Measurements from ENCODE around the gene ZNF740. TPM values are rescaled to one million over a fixed set of nuclear protein-coding genes. Genes with fewer than 3 reads are reported as not detected.

ZNF740 gene
- total RNA-seq, 1 experiment from 2014 or later = 49.7 TPM

DNA sequence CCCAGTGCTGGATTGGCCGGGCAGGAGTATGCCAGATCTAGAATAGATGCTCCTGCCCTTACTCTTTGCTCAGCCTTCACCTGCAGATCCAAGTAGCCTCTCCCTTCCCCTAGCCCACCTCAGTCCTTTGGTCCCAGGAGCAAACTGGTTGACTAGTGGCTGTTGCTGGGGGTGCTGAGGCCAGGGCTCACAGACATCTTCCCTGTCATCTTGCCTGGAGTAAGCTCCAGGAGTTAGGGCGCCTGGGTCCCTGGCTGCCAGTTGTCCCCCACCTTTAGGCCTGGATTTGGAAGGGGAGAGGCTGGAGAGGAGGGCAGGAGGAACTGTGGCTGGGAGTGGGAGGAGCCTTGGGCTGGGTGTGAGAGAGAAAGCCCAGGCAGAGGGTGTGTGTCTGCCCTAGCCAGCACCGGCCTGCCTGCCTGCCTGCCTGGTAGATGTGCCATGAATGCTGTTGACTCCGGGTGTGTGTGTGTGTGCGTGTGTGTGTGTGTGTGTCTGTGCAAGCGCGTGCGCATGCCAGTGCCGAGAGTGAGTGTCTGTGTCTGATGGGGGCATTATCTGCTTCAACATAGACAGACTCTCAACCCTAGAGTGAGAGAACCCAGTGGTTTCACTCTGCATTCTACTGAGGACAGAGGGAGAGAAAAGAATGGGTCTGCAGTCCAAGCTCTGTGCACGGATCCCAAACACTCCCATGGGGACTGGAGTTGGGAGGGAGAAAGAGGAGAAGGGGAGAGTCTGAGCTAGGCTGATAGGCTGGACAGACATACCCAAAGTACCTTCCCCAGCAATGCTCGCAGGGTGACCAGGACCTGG is 52.3 kb downstream of the ZNF740 start:
- H3K27me3 ChIP-seq (ENCODE audit: insufficient read depth, low read length) = no peaks in the 10 kb centered on the region
- BruUV-seq (replicated peaks) = TSS peak; percentile 43
- H4K20me1 ChIP-seq (ENCODE audit: insufficient read depth) = no peaks in the 10 kb centered on the region
- intact Hi-C loops (cut with micrococcal nuclease) = loop anchor here (2.0 kb wide), 1 partner anchor 20 kb away; a partner anchor contains a TSS
- H3K4me2 ChIP-seq (ENCODE audit: low read length) = peak overlapping the region; percentile 90
- TF ChIP-seq POLR2AphosphoS5 (IDR thresholded peaks at IDR 0.05; ENCODE audit: low read depth, low read length) = no peak; the same call in 1 of the 2 replicates
- no peak for TF ChIP-seq ZFX (IDR thresholded peaks at IDR 0.05)
- TF ChIP-seq, protein P1, sequence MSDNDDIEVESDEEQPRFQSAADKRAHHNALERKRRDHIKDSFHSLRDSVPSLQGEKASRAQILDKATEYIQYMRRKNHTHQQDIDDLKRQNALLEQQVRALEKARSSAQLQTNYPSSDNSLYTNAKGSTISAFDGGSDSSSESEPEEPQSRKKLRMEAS (IDR thresholded peaks at IDR 0.05) = no peak
- no peak for TF ChIP-seq SIN3A (IDR thresholded peaks at IDR 0.05; ENCODE audit: low read depth)
- no peak for TF ChIP-seq YY1 (IDR thresholded peaks at IDR 0.05; ENCODE audit: extremely low read depth, insufficient replicate concordance, low read depth, low read length)
- no peak for TF ChIP-seq RAD21 (IDR thresholded peaks at IDR 0.05; ENCODE audit: low read depth)
- H3K9ac ChIP-seq (ENCODE audit: low read length) = peak overlapping the region; percentile 55
- peak overlapping the region; percentile 57 to 58 for H3K4me3 ChIP-seq (replicated peaks in 1 of 2; ENCODE audit: low read depth in 1 of 2, low read length in 2 of 2)
- no peaks in the 10 kb centered on the region; the same call in 1 of the 2 replicates for H3K79me2 ChIP-seq (ENCODE audit: insufficient read depth, low read length)
- DNase-seq (ENCODE audit: low read depth, low spot score) (no peak), ATAC-seq (peak; percentile 66)
- H3K4me1 ChIP-seq (ENCODE audit: control insufficient read depth in 1 of 2, insufficient read depth in 2 of 2, low read length in 2 of 2) = peaks cover 55 to 83% of the 10 kb centered on the region in 2 experiments
- H2AFZ ChIP-seq (ENCODE audit: low read depth, low read length, poor library complexity, severe bottlenecking) = peak overlapping the region; percentile 75
- H3K27ac ChIP-seq (ENCODE audit: low read depth, low read length) = peak overlapping the region; percentile 77
- no peaks in the 10 kb centered on the region for H3K9me2 ChIP-seq (ENCODE audit: insufficient read depth)
- H3K9me3 ChIP-seq (ENCODE audit: control insufficient read depth in 1 of 2, insufficient read depth in 1 of 2, low read depth in 1 of 2, low read length in 2 of 2) = no peaks in the 10 kb centered on the region
- ChIA-PET CTCF (no interaction called here), RAD21 (ENCODE audit: low non-redundant PET in 1 of 2, low total read pairs in 2 of 2, uncharacterized antibody in 2 of 2, unreplicated experiment in 2 of 2) (no interaction called here), POLR2A (no interaction called here)
- no peaks in the 10 kb centered on the region for H3K36me3 ChIP-seq (ENCODE audit: control insufficient read depth in 1 of 2, insufficient read depth in 2 of 2, low read length in 2 of 2)

DNA sequence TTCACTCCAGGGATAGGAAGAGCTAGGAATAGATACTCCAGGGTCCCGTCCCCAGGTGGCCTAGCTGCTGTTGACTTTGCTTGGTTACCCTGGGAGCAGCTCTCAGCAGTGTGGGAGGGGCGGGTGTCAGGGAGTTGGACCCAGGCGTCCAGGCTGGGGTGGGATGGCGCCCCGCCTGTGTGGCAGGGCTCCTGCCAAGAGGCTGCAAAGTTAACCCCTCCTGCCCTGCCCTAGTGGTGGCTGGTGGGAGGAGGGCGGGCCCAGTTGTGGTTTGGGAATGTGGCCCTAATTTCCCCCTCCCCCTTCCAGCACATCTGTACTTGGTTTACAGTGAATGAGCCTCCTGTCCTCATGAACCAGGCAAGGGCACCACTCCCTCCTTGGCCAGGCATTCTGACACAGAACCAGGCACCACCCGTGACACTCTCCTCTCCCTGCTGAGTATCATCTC is 53.2 kb downstream of the ZNF740 start:
- Histone ChIP-seq H2AFZ (ENCODE audit: low read depth, low read length, poor library complexity, severe bottlenecking) (peak overlapping the region; percentile 26), H3K36me3 (ENCODE audit: control insufficient read depth in 1 of 2, insufficient read depth in 2 of 2, low read length in 2 of 2) (no peaks in the 10 kb centered on the region), H4K20me1 (ENCODE audit: insufficient read depth) (no peaks in the 10 kb centered on the region), H3K9me3 (ENCODE audit: control insufficient read depth in 1 of 2, insufficient read depth in 1 of 2, low read depth in 1 of 2, low read length in 2 of 2) (no peaks in the 10 kb centered on the region), H3K4me3 (replicated peaks in 1 of 2; ENCODE audit: low read depth in 1 of 2, low read length in 2 of 2) (peak overlapping the region in 1 of 2 experiments; percentile 58; a peak in 1 of 4 replicates), H3K9me2 (ENCODE audit: insufficient read depth) (no peaks in the 10 kb centered on the region), H3K9ac (ENCODE audit: low read length) (peak overlapping the region; percentile 55), H3K4me1 (ENCODE audit: control insufficient read depth in 1 of 2, insufficient read depth in 2 of 2, low read length in 2 of 2) (peaks cover 54 to 76% of the 10 kb centered on the region in 2 experiments), H3K79me2 (ENCODE audit: insufficient read depth, low read length) (no peaks in the 10 kb centered on the region; the same call in 1 of the 2 replicates), H3K27me3 (ENCODE audit: insufficient read depth, low read length) (no peaks in the 10 kb centered on the region), H3K27ac (ENCODE audit: low read depth, low read length) (peak overlapping the region; percentile 77; the same call in 1 of the 2 replicates), H3K4me2 (ENCODE audit: low read length) (peak overlapping the region; percentile 90)
- CTCF ChIA-PET = interaction anchor here (1.4 kb wide), 1 partner anchor 20 kb away, joined by 5 read pairs; no protein-coding TSS in a partner anchor
- RAD21 ChIA-PET (ENCODE audit: low non-redundant PET in 1 of 2, low total read pairs in 2 of 2, uncharacterized antibody in 2 of 2, unreplicated experiment in 2 of 2) = no interaction called here
- intact Hi-C loops (cut with micrococcal nuclease) = loop anchor here (2.0 kb wide), 1 partner anchor 19 kb away; a partner anchor contains a TSS
- no peak for DNase-seq (ENCODE audit: low read depth, low spot score)
- TF ChIP-seq SRF (IDR thresholded peaks at IDR 0.05; ENCODE audit: low read depth) (no peak), ZNF274 (IDR thresholded peaks at IDR 0.05; ENCODE audit: low read depth, low read length) (no peak), EZH2 (IDR thresholded peaks at IDR 0.05) (no peak), POLR2A (IDR thresholded peaks at IDR 0.05; ENCODE audit: borderline replicate concordance, extremely low read depth, insufficient read depth, insufficient read length) (no peak), RAD21 (IDR thresholded peaks at IDR 0.05; ENCODE audit: low read depth) (no peak), SP1 (IDR thresholded peaks at IDR 0.05; ENCODE audit: low read depth) (no peak), EGR1 (IDR thresholded peaks at IDR 0.05; ENCODE audit: low read depth) (no peak), SIN3A (IDR thresholded peaks at IDR 0.05; ENCODE audit: low read depth) (no peak), ELF1 (IDR thresholded peaks at IDR 0.05; ENCODE audit: borderline replicate concordance, low read depth) (no peak), CEBPB (IDR thresholded peaks at IDR 0.05; ENCODE audit: low read depth) (no peak)
- TF ChIP-seq, protein P1 (IDR thresholded peaks at IDR 0.05) = no peak
- TF ChIP-seq, protein P2, sequence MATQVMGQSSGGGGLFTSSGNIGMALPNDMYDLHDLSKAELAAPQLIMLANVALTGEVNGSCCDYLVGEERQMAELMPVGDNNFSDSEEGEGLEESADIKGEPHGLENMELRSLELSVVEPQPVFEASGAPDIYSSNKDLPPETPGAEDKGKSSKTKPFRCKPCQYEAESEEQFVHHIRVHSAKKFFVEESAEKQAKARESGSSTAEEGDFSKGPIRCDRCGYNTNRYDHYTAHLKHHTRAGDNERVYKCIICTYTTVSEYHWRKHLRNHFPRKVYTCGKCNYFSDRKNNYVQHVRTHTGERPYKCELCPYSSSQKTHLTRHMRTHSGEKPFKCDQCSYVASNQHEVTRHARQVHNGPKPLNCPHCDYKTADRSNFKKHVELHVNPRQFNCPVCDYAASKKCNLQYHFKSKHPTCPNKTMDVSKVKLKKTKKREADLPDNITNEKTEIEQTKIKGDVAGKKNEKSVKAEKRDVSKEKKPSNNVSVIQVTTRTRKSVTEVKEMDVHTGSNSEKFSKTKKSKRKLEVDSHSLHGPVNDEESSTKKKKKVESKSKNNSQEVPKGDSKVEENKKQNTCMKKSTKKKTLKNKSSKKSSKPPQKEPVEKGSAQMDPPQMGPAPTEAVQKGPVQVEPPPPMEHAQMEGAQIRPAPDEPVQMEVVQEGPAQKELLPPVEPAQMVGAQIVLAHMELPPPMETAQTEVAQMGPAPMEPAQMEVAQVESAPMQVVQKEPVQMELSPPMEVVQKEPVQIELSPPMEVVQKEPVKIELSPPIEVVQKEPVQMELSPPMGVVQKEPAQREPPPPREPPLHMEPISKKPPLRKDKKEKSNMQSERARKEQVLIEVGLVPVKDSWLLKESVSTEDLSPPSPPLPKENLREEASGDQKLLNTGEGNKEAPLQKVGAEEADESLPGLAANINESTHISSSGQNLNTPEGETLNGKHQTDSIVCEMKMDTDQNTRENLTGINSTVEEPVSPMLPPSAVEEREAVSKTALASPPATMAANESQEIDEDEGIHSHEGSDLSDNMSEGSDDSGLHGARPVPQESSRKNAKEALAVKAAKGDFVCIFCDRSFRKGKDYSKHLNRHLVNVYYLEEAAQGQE (IDR thresholded peaks at IDR 0.05; ENCODE audit: low read depth) = no peak
- POLR2A ChIA-PET = no interaction called here
- BruUV-seq (replicated peaks) = no TSS peak
- ATAC-seq = no peak
